Measurements from ENCODE around the gene SYN1.

Gene SYN1

DNA sequence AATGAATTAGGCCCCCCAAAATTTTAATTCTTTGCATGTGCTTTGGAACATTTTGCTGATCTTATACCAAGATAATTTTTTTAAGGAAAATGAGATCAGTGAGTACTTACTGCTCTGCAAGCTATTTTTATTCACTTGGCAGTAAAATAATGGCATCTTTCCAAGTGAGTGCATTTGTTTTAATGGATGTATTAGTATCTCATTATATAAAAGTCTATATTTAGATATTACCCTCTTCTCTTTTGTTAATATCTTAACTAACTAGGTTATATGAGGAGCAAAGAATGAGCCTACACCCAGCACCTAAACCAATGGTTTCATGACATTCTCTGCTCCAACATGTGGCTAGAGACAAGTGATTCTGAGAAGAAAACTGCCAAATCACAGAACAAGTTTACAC lies 79.8 kb downstream of the SYN1 start:
- no peak for DNase-seq (ENCODE audit: low read depth in 2 of 3, low spot score in 1 of 3)

DNA sequence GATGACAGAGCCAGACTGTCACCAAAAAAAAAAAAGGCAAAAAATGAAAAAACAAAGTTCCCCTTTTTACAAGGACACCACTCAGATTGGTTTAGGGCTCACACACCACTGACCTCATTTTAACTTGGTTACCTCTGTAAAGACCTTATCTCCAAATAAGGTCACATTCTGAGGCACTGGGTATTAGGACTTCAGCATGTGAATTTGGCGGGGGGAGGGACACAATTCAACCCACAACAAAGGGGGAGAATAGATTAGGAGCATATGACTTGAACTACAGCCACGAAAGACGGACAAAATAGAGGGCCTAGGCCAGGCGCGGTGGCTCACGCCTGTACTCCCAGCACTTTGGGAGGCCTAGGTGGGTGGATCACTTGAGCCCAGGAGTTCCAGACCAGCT lies 89.6 kb downstream of the SYN1 start:
- no peak for DNase-seq (ENCODE audit: low read depth in 2 of 3, low spot score in 1 of 3)

DNA sequence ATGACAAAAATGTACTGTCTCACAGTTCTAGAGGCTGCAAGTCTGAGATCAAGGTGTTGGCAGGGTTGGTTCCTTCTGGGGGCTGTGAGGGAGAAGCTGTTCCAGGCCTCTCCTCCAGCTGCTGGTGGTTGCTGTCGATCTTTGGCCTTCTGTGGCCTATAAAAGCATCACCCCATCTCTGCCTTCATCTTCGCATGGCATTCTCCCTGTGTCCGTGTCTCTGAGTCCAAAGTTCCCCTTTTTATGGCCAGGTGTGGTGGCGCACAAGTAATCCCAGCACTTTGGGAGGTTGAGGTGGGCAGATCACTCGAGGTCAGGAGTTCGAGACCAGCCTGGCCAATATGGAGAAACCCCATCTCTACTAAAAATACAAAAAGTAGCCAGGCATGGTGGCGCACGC lies 90.1 kb downstream of the SYN1 start:
- no peak for DNase-seq (ENCODE audit: low read depth in 2 of 3, low spot score in 1 of 3)

DNA sequence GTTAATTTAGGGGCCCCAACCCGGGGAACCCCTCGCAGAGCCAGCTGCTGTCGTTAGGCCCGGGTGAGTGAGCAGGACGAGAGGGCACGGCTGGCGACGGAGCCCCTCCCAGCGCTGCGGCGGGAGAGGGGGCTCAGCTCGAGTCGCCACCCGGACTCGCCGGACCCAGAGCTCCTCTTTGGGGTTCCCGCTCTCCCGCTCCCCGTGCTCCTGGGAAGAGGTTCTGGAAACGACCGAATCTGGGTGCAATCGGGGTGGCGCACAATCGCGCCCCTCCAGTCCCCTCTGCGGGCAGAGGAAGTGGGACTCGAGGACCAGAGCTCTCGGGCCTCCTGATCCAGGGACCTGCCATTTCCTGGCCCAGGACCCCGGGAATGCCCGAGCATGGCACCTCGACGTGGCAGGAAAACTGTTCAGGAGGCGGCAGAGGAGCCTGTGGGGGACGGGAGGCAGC lies 95.9 kb downstream of the SYN1 start:
- DNase-seq (ENCODE audit: low read depth in 2 of 3, low spot score in 1 of 3): no peak

DNA sequence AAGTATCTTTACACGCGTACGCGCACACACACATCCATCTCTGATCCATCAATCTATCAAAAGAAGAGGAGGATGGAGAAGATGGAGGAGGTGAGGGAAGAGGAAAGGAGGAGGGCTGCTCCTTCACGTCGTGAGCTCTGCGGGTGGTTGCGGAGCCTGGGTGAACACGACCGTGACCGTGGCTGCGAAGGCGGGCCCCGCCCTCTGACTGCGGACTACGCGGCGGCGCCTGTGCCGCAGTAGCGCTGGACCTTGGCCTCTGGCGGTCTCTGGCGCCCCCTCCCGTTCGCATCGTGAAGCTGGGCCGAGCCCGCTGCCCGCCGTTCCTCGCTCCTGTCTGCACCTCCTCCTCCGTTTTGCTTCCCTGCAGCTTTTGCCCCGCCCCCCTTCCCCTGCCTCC lies 96.4 kb downstream of the SYN1 start:
- peak; percentile 61 to 76 (median 73) for DNase-seq (ENCODE audit: low read depth in 2 of 3, low spot score in 1 of 3)

All from stimulated activated CD4-positive, alpha-beta T cell treated with anti-CD3 and anti-CD28 coated beads, Interleukin-12 subunit alpha, Interleukin-12 subunit beta, amount 100 ng/mL, for 48 hours (primary cell).